Endothelial cell (in vitro differentiated cells): ENCODE results near the gene TBP. TPM values are rescaled to one million over a fixed set of nuclear protein-coding genes. Genes with fewer than 3 reads are reported as not detected.
"Not testable (repeated sequence)": the region's sequence is repeated elsewhere in the genome, so short reads cannot be mapped to it uniquely, and the experiment has no call there.

Experiments
- DNase-seq: peaks from one replicate; pipeline ENCODE4 v3.0.0; 2021; ENCODE audit warnings: low spot score
- H3K27ac Mint-ChIP-seq: one replicate; pipeline ENCODE4 v1.8.0; 2021; ENCODE audit warnings: mixed read lengths, inconsistent platforms; ENCODE audit not compliant: unreplicated experiment
- H3K27me3 Mint-ChIP-seq: one replicate; pipeline ENCODE4 v1.8.0; 2021; ENCODE audit warnings: mild to moderate bottlenecking, moderate library complexity, mixed read lengths, inconsistent platforms; ENCODE audit not compliant: unreplicated experiment
- H3K36me3 Mint-ChIP-seq: one replicate; pipeline ENCODE4 v1.8.0; 2021; ENCODE audit warnings: mild to moderate bottlenecking, low read depth, mixed read lengths, inconsistent platforms; ENCODE audit not compliant: unreplicated experiment
- H3K4me1 Mint-ChIP-seq: one replicate; pipeline ENCODE4 v1.8.0; 2021; ENCODE audit warnings: mild to moderate bottlenecking, mixed read lengths, inconsistent platforms; ENCODE audit not compliant: unreplicated experiment
- H3K4me3 Mint-ChIP-seq: one replicate; pipeline ENCODE4 v1.8.0; 2021; ENCODE audit warnings: mild to moderate bottlenecking, mixed read lengths, inconsistent platforms; ENCODE audit not compliant: unreplicated experiment
- H3K9me3 Mint-ChIP-seq: one replicate; pipeline ENCODE4 v1.8.0; 2021; ENCODE audit warnings: mixed read lengths, inconsistent platforms; ENCODE audit not compliant: unreplicated experiment
- CTCF ChIP-seq: fragments of 200-600 bp; sonication (generic); IDR thresholded peaks from one replicate; pipeline ENCODE4 v1.5.0; 2021; ENCODE audit warnings: antibody characterized with exemption; ENCODE audit not compliant: unreplicated experiment
- total RNA-seq: library from RNA; stranded (reverse); fragmentation: NEBNext Ultra II Directional; extraction: Animal tissue kit (Norgen Biotek cat#: 25700); gene quantifications from one replicate; pipeline ENCODE4 v1.2.1, GENCODE V29; 2021; ENCODE audit not compliant: unreplicated experiment

TBP gene
- total RNA-seq, 1 donor from 2014 or later = 17.1 TPM

GRCh38 chr6:170590725-170591124, 36.6 kb downstream of the TBP start:
- Mint-ChIP-seq H3K4me1 (no peaks in the 10 kb centered on the region), H3K27ac (no peak overlapping the region), H3K36me3 (peaks cover 9% of the 10 kb centered on the region), H3K27me3 (no peaks in the 10 kb centered on the region), H3K9me3 (peaks cover 10% of the 10 kb centered on the region), H3K4me3 (no peak overlapping the region)
- DNase-seq = no peak
- TF ChIP-seq CTCF = no peak

- no peak for DNase-seq
- H3K4me3 Mint-ChIP-seq = no peak overlapping the region
- H3K4me1 Mint-ChIP-seq = peaks cover 2% of the 10 kb centered on the region
- no peak overlapping the region for H3K27ac Mint-ChIP-seq
- no peak for TF ChIP-seq CTCF
- H3K36me3 Mint-ChIP-seq = peaks cover 3% of the 10 kb centered on the region
- no peaks in the 10 kb centered on the region for H3K27me3 Mint-ChIP-seq
- no peaks in the 10 kb centered on the region for H3K9me3 Mint-ChIP-seq
These were observed 42.3 kb downstream of the TBP start for GRCh38 chr6:170596426-170596825.

- H3K4me3 Mint-ChIP-seq = no peak overlapping the region
- peaks cover 2% of the 10 kb centered on the region for H3K4me1 Mint-ChIP-seq
- peaks cover 3% of the 10 kb centered on the region for H3K36me3 Mint-ChIP-seq
- no peak for TF ChIP-seq CTCF
- H3K9me3 Mint-ChIP-seq = no peaks in the 10 kb centered on the region
- H3K27ac Mint-ChIP-seq = no peak overlapping the region
- no peaks in the 10 kb centered on the region for H3K27me3 Mint-ChIP-seq
- DNase-seq = no peak
These were observed 43.1 kb downstream of the TBP start for GRCh38 chr6:170597278-170597677.

- Mint-ChIP-seq H3K27ac (no peak overlapping the region), H3K4me1 (no peaks in the 10 kb centered on the region), H3K27me3 (peaks cover 3% of the 10 kb centered on the region), H3K9me3 (no peaks in the 10 kb centered on the region), H3K36me3 (no peaks in the 10 kb centered on the region), H3K4me3 (no peak overlapping the region)
- TF ChIP-seq CTCF = no peak
- no peak for DNase-seq
These were observed 51.5 kb downstream of the TBP start for GRCh38 chr6:170605574-170606259.

GRCh38 chr6:170609225-170609624, 55.1 kb downstream of the TBP start:
- not testable (repeated sequence) for H3K4me3 Mint-ChIP-seq, H3K27me3 Mint-ChIP-seq, DNase-seq

GRCh38 chr6:170612256-170612804, 58.2 kb downstream of the TBP start:
- not testable (repeated sequence) for H3K9me3 Mint-ChIP-seq, H3K4me1 Mint-ChIP-seq, DNase-seq, H3K27me3 Mint-ChIP-seq, H3K27ac Mint-ChIP-seq, H3K36me3 Mint-ChIP-seq
- peak overlapping the region; percentile 74 for H3K4me3 Mint-ChIP-seq

More at GRCh38 chr6:170609225-170609624, 55.1 kb downstream of the TBP start:
- H3K4me1 Mint-ChIP-seq, H3K27ac Mint-ChIP-seq, H3K9me3 Mint-ChIP-seq, H3K36me3 Mint-ChIP-seq: not testable (repeated sequence)

GRCh38 chr6:170616020-170616554, 61.9 kb downstream of the TBP start:
- not testable (repeated sequence) for H3K27me3 Mint-ChIP-seq, H3K9me3 Mint-ChIP-seq, H3K4me3 Mint-ChIP-seq, H3K4me1 Mint-ChIP-seq, H3K27ac Mint-ChIP-seq, DNase-seq, H3K36me3 Mint-ChIP-seq
